Right lobe of liver (tissue), 4 donors: Measurements from ENCODE around the gene TUBGCP2.

Experiments used
- POLR2A ChIP-seq: fragments of 450-650 bp; IDR thresholded peaks from one replicate; pipeline ENCODE4 v1.6.1; 2017; ENCODE audit warnings: antibody characterized with exemption, mild to moderate bottlenecking
- TF ChIP-seq, protein P1 (sequence below), 4 donors: fragments of 200-600 bp in 3 of 4; fragments of 450-650 bp in 1 of 4; IDR thresholded peaks; one replicate each; pipeline versions ENCODE4 v1.5.1 to v1.8.0; 2016 to 2022; ENCODE audit warnings: antibody characterized with exemption in 4 of 4, mild to moderate bottlenecking in 2 of 4
- donor health status: DM: no; HTN: no; CAD: no.
- donor health status: DM: no; HTN: no; CAD: no.
- donor health status: DM: no; HTN: yes; CAD: no.

GRCh38 chr10:133344236-133344635 lies 35.6 kb upstream of the TUBGCP2 start:
- no peak for TF ChIP-seq POLR2A
- TF ChIP-seq, protein P1, sequence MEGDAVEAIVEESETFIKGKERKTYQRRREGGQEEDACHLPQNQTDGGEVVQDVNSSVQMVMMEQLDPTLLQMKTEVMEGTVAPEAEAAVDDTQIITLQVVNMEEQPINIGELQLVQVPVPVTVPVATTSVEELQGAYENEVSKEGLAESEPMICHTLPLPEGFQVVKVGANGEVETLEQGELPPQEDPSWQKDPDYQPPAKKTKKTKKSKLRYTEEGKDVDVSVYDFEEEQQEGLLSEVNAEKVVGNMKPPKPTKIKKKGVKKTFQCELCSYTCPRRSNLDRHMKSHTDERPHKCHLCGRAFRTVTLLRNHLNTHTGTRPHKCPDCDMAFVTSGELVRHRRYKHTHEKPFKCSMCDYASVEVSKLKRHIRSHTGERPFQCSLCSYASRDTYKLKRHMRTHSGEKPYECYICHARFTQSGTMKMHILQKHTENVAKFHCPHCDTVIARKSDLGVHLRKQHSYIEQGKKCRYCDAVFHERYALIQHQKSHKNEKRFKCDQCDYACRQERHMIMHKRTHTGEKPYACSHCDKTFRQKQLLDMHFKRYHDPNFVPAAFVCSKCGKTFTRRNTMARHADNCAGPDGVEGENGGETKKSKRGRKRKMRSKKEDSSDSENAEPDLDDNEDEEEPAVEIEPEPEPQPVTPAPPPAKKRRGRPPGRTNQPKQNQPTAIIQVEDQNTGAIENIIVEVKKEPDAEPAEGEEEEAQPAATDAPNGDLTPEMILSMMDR (IDR thresholded peaks at IDR 0.05) = no peak
